Suppressor macrophage treated with lipopolysaccharide for 1 hour (primary cell): ENCODE measurements around the gene DUS2.
"Not testable (repeated sequence)": the region's sequence is repeated elsewhere in the genome, so short reads cannot be mapped to it uniquely, and the experiment has no call there.

Experiments used
- DNase-seq, 3 donors: peaks; one replicate each; pipeline ENCODE4 v3.0.0-alpha.2; 2020 to 2022

The DUS2 gene

GRCh38 chr16:67998779-67999688 lies 24.1 kb upstream of the DUS2 start, which contains the start of gene DPEP2:
DPEP2 (minus strand) TSS chr16:67999484; CDS start chr16:67993212, 6,272 bp downstream.
- DNase-seq, result peak; percentile 80 to 84 (median 84)

DNA sequence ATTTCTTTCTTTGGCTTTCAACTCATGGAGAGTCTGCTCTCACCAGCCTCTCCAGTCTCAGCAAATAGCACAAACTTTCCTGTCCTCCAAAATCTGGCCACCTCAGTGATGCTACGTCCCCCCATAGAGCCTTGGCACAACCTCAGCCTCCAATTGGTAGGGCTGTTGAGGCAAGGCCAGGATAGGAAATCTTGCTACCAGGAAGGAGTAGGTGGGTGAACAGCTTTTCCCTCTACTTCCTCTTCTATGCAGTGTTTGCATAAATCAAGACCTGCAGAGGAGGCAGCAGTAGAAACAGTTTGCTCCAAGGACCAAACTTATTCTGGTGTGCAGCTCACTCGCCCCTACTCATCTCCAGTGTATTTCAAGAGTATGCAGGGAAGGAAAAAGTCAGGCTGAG lies 23.1 kb upstream of the DUS2 start:
- DNase-seq, result peak; percentile 55 to 60 (median 57)

- no peak for DNase-seq
Observed at GRCh38 chr16:68000450-68000849, 22.6 kb upstream of the DUS2 start.

DNA sequence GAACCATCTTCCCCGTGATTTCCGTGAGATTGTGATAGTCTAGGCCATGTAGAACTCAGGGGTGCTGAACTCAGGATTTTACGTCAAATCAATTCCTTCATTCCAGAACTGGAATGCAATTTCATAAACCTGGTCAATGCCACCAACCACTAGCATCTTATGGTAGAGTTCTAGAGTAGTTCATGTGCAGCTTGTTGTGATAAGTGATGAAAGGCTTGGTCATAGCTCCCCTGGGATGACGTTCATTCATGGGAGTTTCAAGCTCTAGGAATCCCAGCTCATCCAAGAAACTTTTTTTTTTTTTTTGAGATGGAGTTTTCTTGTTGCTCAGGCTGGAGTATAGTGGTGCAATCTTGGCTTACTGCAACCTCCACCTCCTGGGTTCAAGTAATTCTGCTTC lies 20.1 kb upstream of the DUS2 start:
- DNase-seq, result no peak

DNA sequence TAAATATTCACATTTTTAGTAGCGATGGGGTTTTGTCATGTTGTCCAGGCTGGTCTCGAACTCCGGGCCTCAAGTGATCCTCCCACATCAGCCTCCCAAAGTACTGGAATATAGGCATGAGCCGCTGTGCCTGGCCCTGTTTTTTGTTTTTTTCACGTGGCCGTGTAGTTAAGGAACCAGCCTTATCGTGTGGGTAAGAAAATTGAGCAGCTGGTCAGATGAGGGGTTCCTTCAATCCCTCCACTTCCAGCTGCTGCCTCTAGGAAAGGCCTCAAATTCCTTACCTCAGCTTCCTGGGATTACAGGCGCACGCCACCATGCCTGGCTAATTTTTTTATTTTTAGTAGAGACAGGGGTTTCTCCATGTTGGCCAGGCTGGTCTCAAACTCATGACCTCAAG lies 17.9 kb upstream of the DUS2 start:
- DNase-seq, result no peak

GRCh38 chr16:68005786-68006286 lies 17.2 kb upstream of the DUS2 start:
- DNase-seq, result peak; percentile 84 to 87 (median 85)

DNA sequence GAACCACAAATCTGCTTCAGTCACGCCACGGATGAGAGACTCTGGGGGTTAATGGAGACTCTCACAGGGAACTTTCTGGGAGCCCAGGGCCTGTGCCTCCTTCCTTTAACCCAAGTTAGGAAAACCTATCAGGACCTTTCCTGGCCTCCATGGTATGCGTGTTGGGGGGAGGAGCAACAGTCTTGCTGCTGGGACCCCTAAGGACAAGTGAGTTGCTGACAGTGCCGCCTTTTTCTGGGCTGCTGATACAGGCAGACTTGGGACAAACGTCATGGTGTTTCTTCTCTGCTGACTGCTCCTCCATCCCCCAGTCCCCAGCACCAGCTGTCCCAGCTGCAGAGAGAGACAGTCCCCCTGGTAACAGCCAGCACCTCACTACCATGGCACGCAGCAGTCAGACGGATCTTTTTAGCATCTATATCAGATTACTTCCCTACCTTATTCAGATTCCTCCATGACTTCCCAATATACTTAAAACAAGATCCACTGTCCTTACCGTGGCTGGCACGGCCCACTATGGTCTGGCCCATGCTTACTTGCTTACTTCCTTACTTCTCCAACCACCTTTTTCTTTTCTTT lies 13.8 kb upstream of the DUS2 start:
- no peak for DNase-seq

DNA sequence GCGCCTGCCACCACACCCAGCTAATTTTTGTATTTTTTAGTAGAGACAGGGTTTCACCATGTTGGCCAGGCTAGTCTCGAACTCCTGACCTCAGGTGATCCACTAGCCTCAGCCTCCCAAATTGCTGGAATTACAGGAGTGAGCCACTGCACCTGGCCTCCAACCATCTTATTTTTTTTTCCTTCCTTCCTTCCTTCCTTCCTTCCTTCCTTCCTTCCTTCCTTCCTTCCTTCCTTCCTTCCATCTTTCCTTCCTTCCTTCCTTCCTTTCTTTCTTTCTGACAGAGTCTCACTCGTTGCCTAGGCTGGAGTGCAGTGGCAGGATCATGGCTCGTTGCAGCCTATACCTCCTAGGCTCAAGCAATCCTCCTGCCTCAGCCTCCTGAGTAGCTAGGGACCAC lies 13.2 kb upstream of the DUS2 start:
- not testable (repeated sequence) for DNase-seq

DNA sequence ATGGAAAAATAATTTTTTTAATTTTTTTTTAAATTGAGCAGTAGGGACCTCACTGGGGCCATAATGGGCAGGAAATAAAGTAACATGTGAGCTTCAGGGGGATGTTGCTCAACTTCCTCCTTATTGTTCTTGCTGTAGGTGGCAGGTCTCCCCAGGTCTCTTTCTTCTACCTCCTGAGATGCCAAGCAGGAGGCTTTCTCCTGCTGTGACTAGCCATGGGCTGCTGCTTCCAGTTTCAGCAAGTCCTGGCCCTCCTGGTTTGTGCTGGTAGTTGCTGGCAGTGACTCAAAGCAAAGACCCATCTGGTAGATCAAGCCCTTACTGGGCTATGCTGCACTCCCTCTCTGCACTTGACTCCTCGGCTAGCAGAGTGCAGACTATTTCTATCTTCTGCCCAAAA lies 9.6 kb upstream of the DUS2 start:
- no peak for DNase-seq

DNA sequence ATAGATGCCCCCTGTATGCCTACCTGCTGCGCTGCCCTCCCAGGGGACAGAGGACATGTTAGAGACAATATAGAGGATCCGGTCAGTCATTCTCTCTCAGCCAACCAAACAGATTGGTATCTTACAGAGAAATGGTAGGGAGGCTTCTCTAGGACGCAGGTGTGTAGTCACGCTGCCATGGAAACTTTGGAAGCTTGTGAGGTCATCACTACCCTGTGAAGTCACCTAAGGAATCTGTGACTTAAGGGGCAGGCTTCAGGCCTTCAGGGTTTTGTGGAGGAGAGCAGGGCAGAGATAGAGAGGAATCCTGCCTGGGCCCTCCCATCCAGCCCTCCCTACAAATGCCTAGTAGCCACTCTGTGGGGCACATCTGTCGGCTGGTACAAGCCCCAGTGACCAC lies 7.4 kb upstream of the DUS2 start, which contains the start of gene DPEP2NB:
DPEP2NB (minus strand) TSS at position 231 of the 400 bp plus-strand sequence; CDS start at position 90, 141 bp downstream.
- no peak for DNase-seq

- DNase-seq, result no peak
Observed at GRCh38 chr16:68019167-68019680, 3.9 kb upstream of the DUS2 start.

- DNase-seq, result no peak
Observed at GRCh38 chr16:68021490-68021889, 1.6 kb upstream of the DUS2 start.

GRCh38 chr16:68022278-68022727 lies 781 bp upstream of the DUS2 start:
- no peak for DNase-seq

DNA sequence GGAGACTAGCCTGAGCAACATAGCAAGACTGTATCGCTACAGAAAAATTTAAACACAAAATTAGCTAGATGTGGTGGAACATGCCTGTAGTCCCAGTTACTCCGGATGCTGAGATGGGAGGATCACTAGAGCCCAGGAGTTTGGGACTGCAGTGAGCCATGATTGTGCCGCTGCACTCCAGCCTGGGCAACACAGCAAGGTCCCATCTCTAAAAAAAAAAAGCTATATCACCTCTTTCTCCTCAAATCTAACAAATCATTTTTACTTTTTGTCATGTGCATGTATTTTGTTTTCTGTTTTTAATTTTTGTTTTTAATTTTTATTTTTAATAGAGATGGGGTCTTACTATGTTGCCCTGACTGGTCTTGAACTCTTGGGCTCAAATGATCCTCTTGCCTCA lies 5.9 kb downstream of the DUS2 start:
- DNase-seq, result no peak

GRCh38 chr16:68030108-68030507 lies 7.0 kb downstream of the DUS2 start:
- not testable (repeated sequence) for DNase-seq

- DNase-seq, result no peak
Observed at GRCh38 chr16:68031951-68032350, 8.9 kb downstream of the DUS2 start.

- DNase-seq, result no peak
Observed at GRCh38 chr16:68033101-68033500, 10.0 kb downstream of the DUS2 start.

- DNase-seq, result no peak
Observed at GRCh38 chr16:68035227-68035626, 12.1 kb downstream of the DUS2 start.

DNA sequence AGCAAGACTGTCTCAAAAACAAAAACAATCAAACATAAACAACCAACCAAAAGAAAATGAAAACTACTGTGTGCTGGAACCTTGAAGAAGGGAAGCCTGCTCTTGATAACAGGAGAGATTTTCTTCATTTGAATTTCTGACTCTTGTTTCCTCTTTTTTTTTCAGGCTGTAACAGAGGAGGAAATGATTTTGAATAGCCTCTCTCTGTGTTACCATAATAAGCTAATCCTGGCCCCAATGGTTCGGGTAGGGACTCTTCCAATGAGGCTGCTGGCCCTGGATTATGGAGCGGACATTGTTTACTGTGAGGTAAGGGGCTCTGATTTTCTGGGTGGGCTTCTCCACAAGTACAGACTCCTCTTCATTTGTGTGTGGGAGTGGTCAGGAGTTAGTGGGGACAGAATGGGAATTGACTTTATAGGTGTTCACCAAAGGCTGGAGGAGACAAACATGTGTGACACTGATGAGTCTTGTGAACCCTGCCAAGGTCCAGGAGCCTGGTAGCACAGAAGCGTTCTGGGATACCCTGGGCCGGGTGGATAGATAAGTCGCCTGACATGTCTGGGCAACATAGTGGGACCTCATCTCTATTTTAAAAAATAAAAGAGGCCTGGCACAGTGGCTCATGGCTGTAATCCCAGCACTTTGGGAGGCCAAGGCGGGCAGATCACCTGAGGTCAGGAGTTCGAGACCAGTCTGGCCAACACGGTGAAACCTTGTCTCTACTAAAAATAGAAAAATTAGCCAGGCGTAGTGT lies 14.9 kb downstream of the DUS2 start:
- DNase-seq, result peak in 2 of 3 donors; percentile 7 to 44

- peak; percentile 74 to 87 (median 80) for DNase-seq
Observed at GRCh38 chr16:68040506-68041288, 17.6 kb downstream of the DUS2 start.

DNA sequence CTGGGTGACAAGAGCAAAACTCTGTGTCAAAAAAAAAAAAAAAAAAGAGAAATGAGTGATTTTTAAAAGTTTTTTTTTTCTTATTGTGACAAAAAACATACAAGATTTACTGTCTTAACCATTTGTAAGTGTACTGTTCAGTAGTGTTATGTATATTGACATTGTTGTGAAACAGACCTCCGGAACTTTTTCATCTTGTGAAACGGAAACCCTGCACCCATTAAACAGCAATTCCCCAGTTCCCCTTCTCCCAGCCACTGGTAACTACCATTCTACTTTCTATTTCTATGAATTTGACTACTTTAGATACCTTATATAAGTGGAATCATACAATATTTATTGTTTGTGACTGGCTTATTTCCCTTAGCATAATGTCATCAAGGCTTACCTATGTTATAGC lies 18.7 kb downstream of the DUS2 start:
- peak; percentile 65 to 77 (median 76) for DNase-seq

DNA sequence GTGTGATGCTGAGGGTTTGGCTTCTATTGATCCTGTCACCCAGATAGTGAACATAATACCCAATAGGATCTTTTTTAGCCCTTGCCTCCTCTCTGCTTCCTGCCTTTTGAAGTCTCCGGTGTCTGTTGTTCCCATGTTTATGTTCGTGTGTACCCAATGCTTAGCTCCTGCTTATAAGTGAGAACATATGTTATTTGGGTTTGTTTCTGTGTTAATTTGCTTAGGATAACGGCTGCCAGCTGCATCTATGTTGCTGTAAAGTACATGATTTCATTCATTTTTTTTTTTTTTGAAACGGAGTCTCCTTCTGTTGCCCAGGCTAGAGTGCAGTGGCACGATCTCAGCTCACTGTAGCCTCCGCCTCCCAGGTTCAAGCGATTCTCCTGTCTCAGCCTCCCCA lies 23.0 kb downstream of the DUS2 start:
- no peak for DNase-seq
